Body of pancreas (tissue), 4 donors: ENCODE measurements around the gene PEAR1. TPM values are rescaled to one million over a fixed set of nuclear protein-coding genes. Genes with fewer than 3 reads are reported as not detected.

ENCODE experiments used
- ATAC-seq: fragments of 150-250 bp; one replicate; pipeline ENCODE4 v1.9.1; 2016
- DNase-seq, 4 donors: peaks; one replicate each; pipeline ENCODE4 v3.0.0-alpha.2; 2019
- H3K27ac ChIP-seq, 4 donors: fragments of 200-600 bp; sonication (generic); 1 replicate in 3 of 4; 2 replicates in 1 of 4; pipeline versions ENCODE4 v1.5.1 to v1.6.1; 2016 to 2019; ENCODE audit warnings: mild to moderate bottlenecking in 1 of 4, mixed read lengths in 1 of 4, moderate library complexity in 1 of 4
- H3K27me3 ChIP-seq, 2 donors: fragments of 200-600 bp; sonication (generic); one replicate each; pipeline ENCODE4 v1.6.0; 2016; ENCODE audit warnings: mild to moderate bottlenecking in 1 of 2
- H3K36me3 ChIP-seq, 2 donors: fragments of 200-600 bp; sonication (generic); replicated peaks in 1 of 2; 2 replicates each; pipeline ENCODE4 v1.5.1; 2016; ENCODE audit warnings: low read depth in 2 of 2; ENCODE audit not compliant: insufficient read depth in 1 of 2
- H3K4me1 ChIP-seq: fragments of 200-600 bp; sonication (generic); one replicate; pipeline ENCODE4 v1.6.0; 2016
- H3K4me3 ChIP-seq, 2 donors: fragments of 200-600 bp; sonication (generic); 1 replicate in 1 of 2; 2 replicates in 1 of 2; pipeline ENCODE4 v1.5.1; 2016 to 2019
- H3K9me3 ChIP-seq, 3 donors: fragments of 200-600 bp; sonication (generic); 1 replicate in 2 of 3; 2 replicates in 1 of 3; pipeline ENCODE4 v1.5.1; 2016
- CTCF ChIP-seq, 7 experiments: fragments of 450-650 bp in 4 of 7; fragments of 200-600 bp in 3 of 7; sonication (generic) in 3 of 7; IDR thresholded peaks; one replicate each; pipeline ENCODE4 v1.5.1; 2016 to 2019; ENCODE audit warnings: antibody characterized with exemption in 7 of 7
- POLR2A ChIP-seq, 3 donors: fragments of 450-650 bp; IDR thresholded peaks; one replicate each; pipeline ENCODE4 v1.6.1; 2016; ENCODE audit warnings: antibody characterized with exemption in 3 of 3, mild to moderate bottlenecking in 2 of 3
- WGBS, 2 donors: methylation state at CpG; one replicate each; pipeline ENCODE4 v1.1.5; 2017; 5-methylcytosine and 5-hydroxymethylcytosine counted together
- intact Hi-C: fragments of 100-400 bp; cut with DNase I; formaldehyde crosslinking; loops from one replicate; pipeline ENCODE4 v1.15.1; 2023
- total RNA-seq, 2 donors: library from RNA; depleted of rRNA; stranded (reverse); fragments of >200 nt; gene quantifications; one replicate each; pipeline ENCODE4 v1.1.0, GENCODE V29; 2016

PEAR1 gene
- total RNA-seq, 2 donors from 2014 or later, result 5.2 to 7.6 TPM

- H3K4me1 ChIP-seq, result no peaks in the 10 kb centered on the region
- no peak overlapping the region for H3K27ac ChIP-seq
- peaks cover 0 to 38% of the 10 kb centered on the region in 2 donors for H3K36me3 ChIP-seq
- 82 to 89% methylated on average over 3 to 13 of the region's 13 CpGs for WGBS, 2 donors
- intact Hi-C loops, result no loop called here
- H3K27me3 ChIP-seq, result no peaks in the 10 kb centered on the region
- no peak for DNase-seq
- no peak for TF ChIP-seq POLR2A (IDR thresholded peaks at IDR 0.05)
- no peak for TF ChIP-seq CTCF (IDR thresholded peaks at IDR 0.05)
- ATAC-seq, result no peak
- H3K4me3 ChIP-seq, result no peak overlapping the region
- H3K9me3 ChIP-seq, result no peaks in the 10 kb centered on the region
These were observed 46.3 kb downstream of the PEAR1 start for GRCh38 chr1:156939786-156940334.

GRCh38 chr1:156941675-156942074, 48.2 kb downstream of the PEAR1 start:
- 90% methylated on average over 10 of the region's 10 CpGs for WGBS, 2 donors
- H3K36me3 ChIP-seq, result peaks cover 0 to 51% of the 10 kb centered on the region in 2 donors

GRCh38 chr1:156942176-156942575, 48.7 kb downstream of the PEAR1 start:
- Histone ChIP-seq H3K4me1 (no peaks in the 10 kb centered on the region), H3K9me3 (no peaks in the 10 kb centered on the region), H3K4me3 (no peak overlapping the region), H3K36me3 (peaks cover 0 to 54% of the 10 kb centered on the region in 2 donors), H3K27ac (no peak overlapping the region), H3K27me3 (no peaks in the 10 kb centered on the region)
- TF ChIP-seq POLR2A (IDR thresholded peaks at IDR 0.05) (no peak), CTCF (IDR thresholded peaks at IDR 0.05) (no peak)
- WGBS, 2 donors, result 78 to 90% methylated on average over 3 of the region's 3 CpGs
- ATAC-seq (no peak), DNase-seq (no peak)
- intact Hi-C loops, result no loop called here

More at GRCh38 chr1:156941675-156942074, 48.2 kb downstream of the PEAR1 start:
- TF ChIP-seq CTCF (IDR thresholded peaks at IDR 0.05), result no peak
- no peak for TF ChIP-seq POLR2A (IDR thresholded peaks at IDR 0.05)
- ATAC-seq (no peak), DNase-seq (no peak)
- intact Hi-C loops, result no loop called here
- no peak overlapping the region for H3K4me3 ChIP-seq
- no peaks in the 10 kb centered on the region for H3K4me1 ChIP-seq
- H3K27ac ChIP-seq, result no peak overlapping the region
- H3K9me3 ChIP-seq, result no peaks in the 10 kb centered on the region
- no peaks in the 10 kb centered on the region for H3K27me3 ChIP-seq

- intact Hi-C loops, result no loop called here
- WGBS, 2 donors, result 89 to 92% methylated on average over 7 of the region's 7 CpGs
- DNase-seq, result no peak
These were observed 49.1 kb downstream of the PEAR1 start for GRCh38 chr1:156942576-156942975.

More at GRCh38 chr1:156942576-156942975, 49.1 kb downstream of the PEAR1 start:
- Histone ChIP-seq H3K36me3 (peaks cover 0 to 57% of the 10 kb centered on the region in 2 donors), H3K27me3 (no peaks in the 10 kb centered on the region), H3K27ac (no peak overlapping the region), H3K9me3 (no peaks in the 10 kb centered on the region), H3K4me1 (no peaks in the 10 kb centered on the region), H3K4me3 (no peak overlapping the region)
- TF ChIP-seq POLR2A (IDR thresholded peaks at IDR 0.05) (no peak), CTCF (IDR thresholded peaks at IDR 0.05) (no peak)
- no peak for ATAC-seq
